RWPE2 (cell line): ENCODE measurements around the gene PROCA1.

ENCODE experiments used
- ATAC-seq: fragments of 200-7000 bp; cut with Tn5 transposase; 3 replicates; pipeline ENCODE4 v1.9.1; 2021; ENCODE audit warnings: low read depth
- DNase-seq: peaks from one replicate; pipeline ENCODE4 v3.0.0-alpha.2; 2020; ENCODE audit warnings: low spot score
- H3K27ac ChIP-seq: fragments of 450-650 bp; 2 replicates; pipeline ENCODE4 v1.5.1; 2017; ENCODE audit warnings: mild to moderate bottlenecking; ENCODE audit not compliant: poor library complexity, severe bottlenecking
- H3K27me3 ChIP-seq: fragments of 250-450 bp; sonication (Bioruptor Pico); 2 replicates; pipeline ENCODE4 v1.5.1; 2021; ENCODE audit warnings: mild to moderate bottlenecking, moderate library complexity; ENCODE audit not compliant: insufficient read depth, poor library complexity, severe bottlenecking
- H3K36me3 ChIP-seq: fragments of 250-450 bp; sonication (Bioruptor Pico); 2 replicates; pipeline ENCODE4 v1.5.1; 2020; ENCODE audit warnings: low read depth, mild to moderate bottlenecking, moderate library complexity
- H3K4me1 ChIP-seq: fragments of 250-450 bp; sonication (Bioruptor Pico); 2 replicates; pipeline ENCODE4 v1.5.1; 2021; ENCODE audit warnings: mild to moderate bottlenecking, moderate library complexity; ENCODE audit not compliant: insufficient read depth, poor library complexity, severe bottlenecking
- H3K4me3 ChIP-seq: fragments of 250-450 bp; sonication (Bioruptor Pico); 2 replicates; pipeline ENCODE4 v1.5.1; 2021; ENCODE audit warnings: mild to moderate bottlenecking, moderate library complexity; ENCODE audit not compliant: severe bottlenecking
- H3K9me3 ChIP-seq: fragments of 250-450 bp; sonication (Bioruptor Pico); 2 replicates; pipeline ENCODE4 v1.5.1; 2021; ENCODE audit warnings: mild to moderate bottlenecking, moderate library complexity; ENCODE audit not compliant: severe bottlenecking
- CTCF ChIP-seq: fragments of 450-650 bp; IDR thresholded peaks from one replicate; pipeline ENCODE4 v1.5.1; 2017; ENCODE audit warnings: mild to moderate bottlenecking, moderate library complexity; ENCODE audit not compliant: poor library complexity, severe bottlenecking

The PROCA1 gene

GRCh38 chr17:28693869-28694268 is 17.8 kb downstream of the PROCA1 start:
- TF ChIP-seq CTCF: no peak
- peaks cover 82% of the 10 kb centered on the region for H3K36me3 ChIP-seq
- H3K4me3 ChIP-seq: no peak overlapping the region
- no peak for DNase-seq
- no peaks in the 10 kb centered on the region for H3K9me3 ChIP-seq
- H3K27ac ChIP-seq: no peak overlapping the region
- H3K27me3 ChIP-seq: no peaks in the 10 kb centered on the region
- ATAC-seq: no peak
- H3K4me1 ChIP-seq: no peaks in the 10 kb centered on the region

GRCh38 chr17:28689011-28689410 is 22.7 kb downstream of the PROCA1 start:
- DNase-seq: no peak
- no peak for ATAC-seq
- H3K9me3 ChIP-seq: no peaks in the 10 kb centered on the region
- no peak for TF ChIP-seq CTCF
- H3K36me3 ChIP-seq: peaks cover 90% of the 10 kb centered on the region
- H3K27me3 ChIP-seq: no peaks in the 10 kb centered on the region
- H3K27ac ChIP-seq: no peak overlapping the region
- no peaks in the 10 kb centered on the region for H3K4me1 ChIP-seq
- H3K4me3 ChIP-seq: no peak overlapping the region

- H3K27me3 ChIP-seq: no peaks in the 10 kb centered on the region
- no peak overlapping the region for H3K4me3 ChIP-seq
- TF ChIP-seq CTCF: no peak
- ATAC-seq (no peak), DNase-seq (no peak)
- H3K9me3 ChIP-seq: no peaks in the 10 kb centered on the region
- H3K4me1 ChIP-seq: no peaks in the 10 kb centered on the region
- peaks cover 90% of the 10 kb centered on the region for H3K36me3 ChIP-seq
- H3K27ac ChIP-seq: no peak overlapping the region
These were observed 23.2 kb downstream of the PROCA1 start for GRCh38 chr17:28688481-28688880.

GRCh38 chr17:28686296-28686695 is 25.4 kb downstream of the PROCA1 start:
- peaks cover 99% of the 10 kb centered on the region for H3K36me3 ChIP-seq
- no peak for ATAC-seq
- no peak for DNase-seq
- no peaks in the 10 kb centered on the region for H3K27me3 ChIP-seq
- H3K27ac ChIP-seq: no peak overlapping the region
- no peaks in the 10 kb centered on the region for H3K4me1 ChIP-seq
- TF ChIP-seq CTCF: no peak
- no peak overlapping the region for H3K4me3 ChIP-seq
- H3K9me3 ChIP-seq: no peaks in the 10 kb centered on the region

- Histone ChIP-seq H3K27ac (no peak overlapping the region), H3K9me3 (no peaks in the 10 kb centered on the region), H3K4me3 (no peak overlapping the region), H3K27me3 (no peaks in the 10 kb centered on the region), H3K36me3 (peaks cover 99% of the 10 kb centered on the region), H3K4me1 (no peaks in the 10 kb centered on the region)
- TF ChIP-seq CTCF: no peak
- ATAC-seq (no peak), DNase-seq (no peak)
These were observed 26.3 kb downstream of the PROCA1 start for GRCh38 chr17:28685366-28685765.
